ENCODE results near the gene ANXA11. TPM values are rescaled to one million over a fixed set of nuclear protein-coding genes. Genes with fewer than 3 reads are reported as not detected.

Gene ANXA11
- total and polyA plus RNA-seq, 2 of the 4 experiments (the other 2 are of a cell fraction): 39.4 to 109 TPM

- Histone ChIP-seq H3K9me1 (ENCODE audit: insufficient read depth, low read length) (peaks cover 46% of the 10 kb centered on the region), H3K27ac (ENCODE audit: insufficient read depth, low read length) (0 out of 2 replicates have a peak overlapping the region, but pooled peaks have one; percentile 12), H4K91ac (ENCODE audit: insufficient read depth, low read depth, low read length) (peak overlapping the region; percentile 65), H2BK15ac (ENCODE audit: low read depth, low read length) (peak overlapping the region; percentile 78; the same call in 2 of the 3 replicates), H2AK5ac (ENCODE audit: low read depth, low read length) (peak overlapping the region; percentile 96), H3K4me2 (ENCODE audit: low read depth, low read length) (no peak overlapping the region), H3K9ac (ENCODE audit: low read depth, low read length) (no peak overlapping the region), H4K20me1 (ENCODE audit: insufficient read depth, low read length) (peaks cover 7% of the 10 kb centered on the region), H3K79me1 (ENCODE audit: low read depth in 1 of 2, low read length in 2 of 2) (peaks cover 20 to 95% of the 10 kb centered on the region in 2 experiments), H4K5ac (ENCODE audit: low read depth, low read length) (no peak overlapping the region), H3K23ac (ENCODE audit: low read depth, low read length) (peak overlapping the region; percentile 5; the same call in 1 of the 2 replicates), H2BK120ac (ENCODE audit: low read depth, low read length) (peak overlapping the region; percentile 83), H3K56ac (ENCODE audit: extremely low read depth, insufficient read depth, low read length) (no peak overlapping the region), H2BK20ac (ENCODE audit: low read depth, low read length) (peak overlapping the region; percentile 70), H3K4me3 (ENCODE audit: insufficient read depth, low read depth, low read length) (no peak overlapping the region), H3K27me3 (ENCODE audit: control insufficient read depth, insufficient read depth, low read length) (no peaks in the 10 kb centered on the region), H3K36me3 (ENCODE audit: control insufficient read depth, insufficient read depth, low read length) (peaks cover 60% of the 10 kb centered on the region), H3K18ac (ENCODE audit: low read depth, low read length) (no peak overlapping the region), H3K9me3 (ENCODE audit: control insufficient read depth, insufficient read depth, low read length) (no peaks in the 10 kb centered on the region), H3K14ac (replicated peaks; ENCODE audit: low read depth, low read length) (peak overlapping the region; percentile 67), H3K4me1 (ENCODE audit: control insufficient read depth, insufficient read depth, low read length) (peaks cover 37% of the 10 kb centered on the region), H2BK5ac (ENCODE audit: low read depth, low read length, poor library complexity, severe bottlenecking) (no peak overlapping the region), H2AFZ (replicated peaks; ENCODE audit: low read length, poor library complexity) (no peak overlapping the region), H2AK9ac (replicated peaks; ENCODE audit: low read depth, low read length, poor library complexity) (peak overlapping the region; percentile 6), H3K4ac (ENCODE audit: low read depth, low read length) (peak overlapping the region; percentile 73), H4K8ac (ENCODE audit: low read depth in 2 of 2, low read length in 2 of 2) (peak overlapping the region in 1 of 2 experiments; percentile 68; a peak in 2 of 4 replicates)
- in situ Hi-C loops (cut with MboI; ENCODE audit: low sequenced_read_pairs): loop anchor here (25.0 kb wide), 1 partner anchor 298 kb away; the partner anchor contains the start of gene TSPAN14
- DNase-seq (no peak), ATAC-seq (ENCODE audit: low read depth) (no peak)
- dilution Hi-C loops (cut with HindIII; ENCODE audit: low sequenced_read_pairs, unreplicated experiment): no loop called here
- BruUV-seq (replicated peaks): no TSS peak
- ChIA-PET POLR2A (ENCODE audit: unreplicated experiment) (no interaction called here), CTCF (interaction anchor here (1.0 kb wide), 1 partner anchor 10 kb away, joined by 8 read pairs; no protein-coding TSS in a partner anchor)
- WGBS, 2 experiments (ENCODE audit: extremely low coverage in 2 of 2, insufficient read length in 1 of 2): 93% methylated on average over 3 of the region's 7 CpGs; no CpG with 5 or more reads in 1 of the 2 experiments
- intact Hi-C loops (cut with micrococcal nuclease): no loop called here
- TF ChIP-seq MAFK (IDR thresholded peaks at IDR 0.05; ENCODE audit: low read depth, low read length): no peak
- no peak for TF ChIP-seq SMC3 (IDR thresholded peaks at IDR 0.05; ENCODE audit: low read depth, low read length)
- TF ChIP-seq, protein P1, sequence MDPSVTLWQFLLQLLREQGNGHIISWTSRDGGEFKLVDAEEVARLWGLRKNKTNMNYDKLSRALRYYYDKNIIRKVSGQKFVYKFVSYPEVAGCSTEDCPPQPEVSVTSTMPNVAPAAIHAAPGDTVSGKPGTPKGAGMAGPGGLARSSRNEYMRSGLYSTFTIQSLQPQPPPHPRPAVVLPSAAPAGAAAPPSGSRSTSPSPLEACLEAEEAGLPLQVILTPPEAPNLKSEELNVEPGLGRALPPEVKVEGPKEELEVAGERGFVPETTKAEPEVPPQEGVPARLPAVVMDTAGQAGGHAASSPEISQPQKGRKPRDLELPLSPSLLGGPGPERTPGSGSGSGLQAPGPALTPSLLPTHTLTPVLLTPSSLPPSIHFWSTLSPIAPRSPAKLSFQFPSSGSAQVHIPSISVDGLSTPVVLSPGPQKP (IDR thresholded peaks at IDR 0.05; ENCODE audit: borderline replicate concordance, low read depth, low read length): no peak
- TF ChIP-seq RAD21 (IDR thresholded peaks at IDR 0.05; ENCODE audit: low read length): no peak
- no peak for TF ChIP-seq MAZ (IDR thresholded peaks at IDR 0.05; ENCODE audit: borderline replicate concordance, low read depth, low read length)
- no peak for TF ChIP-seq RCOR1 (IDR thresholded peaks at IDR 0.05; ENCODE audit: insufficient replicate concordance, low read length)
- TF ChIP-seq, protein P2, sequence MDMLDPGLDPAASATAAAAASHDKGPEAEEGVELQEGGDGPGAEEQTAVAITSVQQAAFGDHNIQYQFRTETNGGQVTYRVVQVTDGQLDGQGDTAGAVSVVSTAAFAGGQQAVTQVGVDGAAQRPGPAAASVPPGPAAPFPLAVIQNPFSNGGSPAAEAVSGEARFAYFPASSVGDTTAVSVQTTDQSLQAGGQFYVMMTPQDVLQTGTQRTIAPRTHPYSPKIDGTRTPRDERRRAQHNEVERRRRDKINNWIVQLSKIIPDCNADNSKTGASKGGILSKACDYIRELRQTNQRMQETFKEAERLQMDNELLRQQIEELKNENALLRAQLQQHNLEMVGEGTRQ (IDR thresholded peaks at IDR 0.05; ENCODE audit: low read depth, low read length): no peak
- no peak for TF ChIP-seq MXI1 (IDR thresholded peaks at IDR 0.05; ENCODE audit: borderline replicate concordance, low read depth, low read length)
- no peak for TF ChIP-seq FOS (IDR thresholded peaks at IDR 0.05; ENCODE audit: low read depth, low read length)
- no peak for TF ChIP-seq RFX5 (IDR thresholded peaks at IDR 0.05; ENCODE audit: low read depth, low read length)
- no peak for TF ChIP-seq POLR2A (IDR thresholded peaks at IDR 0.05; ENCODE audit: low read depth, low read length)
- TF ChIP-seq CHD1 (IDR thresholded peaks at IDR 0.05; ENCODE audit: low read depth, low read length): no peak
- TF ChIP-seq CEBPB (IDR thresholded peaks at IDR 0.05; ENCODE audit: low read depth, low read length): no peak
- no peak for TF ChIP-seq NFE2L2 (IDR thresholded peaks at IDR 0.05; ENCODE audit: low read depth, low read length)
- TF ChIP-seq BHLHE40 (IDR thresholded peaks at IDR 0.05; ENCODE audit: low read depth, low read length): no peak
- TF ChIP-seq, protein P3, sequence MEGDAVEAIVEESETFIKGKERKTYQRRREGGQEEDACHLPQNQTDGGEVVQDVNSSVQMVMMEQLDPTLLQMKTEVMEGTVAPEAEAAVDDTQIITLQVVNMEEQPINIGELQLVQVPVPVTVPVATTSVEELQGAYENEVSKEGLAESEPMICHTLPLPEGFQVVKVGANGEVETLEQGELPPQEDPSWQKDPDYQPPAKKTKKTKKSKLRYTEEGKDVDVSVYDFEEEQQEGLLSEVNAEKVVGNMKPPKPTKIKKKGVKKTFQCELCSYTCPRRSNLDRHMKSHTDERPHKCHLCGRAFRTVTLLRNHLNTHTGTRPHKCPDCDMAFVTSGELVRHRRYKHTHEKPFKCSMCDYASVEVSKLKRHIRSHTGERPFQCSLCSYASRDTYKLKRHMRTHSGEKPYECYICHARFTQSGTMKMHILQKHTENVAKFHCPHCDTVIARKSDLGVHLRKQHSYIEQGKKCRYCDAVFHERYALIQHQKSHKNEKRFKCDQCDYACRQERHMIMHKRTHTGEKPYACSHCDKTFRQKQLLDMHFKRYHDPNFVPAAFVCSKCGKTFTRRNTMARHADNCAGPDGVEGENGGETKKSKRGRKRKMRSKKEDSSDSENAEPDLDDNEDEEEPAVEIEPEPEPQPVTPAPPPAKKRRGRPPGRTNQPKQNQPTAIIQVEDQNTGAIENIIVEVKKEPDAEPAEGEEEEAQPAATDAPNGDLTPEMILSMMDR (conservative IDR thresholded peaks at IDR 0.05; ENCODE audit: low read depth, low read length): no peak
These were observed 40.7 kb downstream of the ANXA11 start for GRCh38 chr10:80164596-80164995.
